WERI-Rb-1 (cell line): ENCODE measurements around the gene RPL36.

Source experiments
- DNase-seq: peaks from one replicate; pipeline ENCODE4 v3.0.0-alpha.2; 2020
- H3K27ac ChIP-seq: fragments of 250-450 bp; sonication (Bioruptor Pico); 2 replicates; pipeline ENCODE4 v1.5.1; 2020; ENCODE audit warnings: mild to moderate bottlenecking, moderate library complexity
- H3K27me3 ChIP-seq: fragments of 250-450 bp; sonication (Bioruptor Pico); 2 replicates; pipeline ENCODE4 v1.5.1; 2021; ENCODE audit warnings: mild to moderate bottlenecking, low read depth, moderate library complexity; ENCODE audit not compliant: insufficient read depth, severe bottlenecking
- H3K36me3 ChIP-seq: fragments of 250-450 bp; sonication (Bioruptor Pico); 2 replicates; pipeline ENCODE4 v1.5.1; 2020; ENCODE audit warnings: mild to moderate bottlenecking, moderate library complexity
- H3K4me3 ChIP-seq: 2 replicates; pipeline ENCODE4 v1.5.1; 2011; ENCODE audit warnings: low read depth, mild to moderate bottlenecking, control low read depth, low read length
- H3K9me3 ChIP-seq: fragments of 250-450 bp; sonication (Bioruptor Pico); 2 replicates; pipeline ENCODE4 v1.5.1; 2021; ENCODE audit warnings: mild to moderate bottlenecking, moderate library complexity; ENCODE audit not compliant: severe bottlenecking
- TF ChIP-seq, protein P1 (sequence below): IDR thresholded peaks from 2 replicates; pipeline ENCODE4 v1.5.1; 2011; ENCODE audit warnings: low read depth, mild to moderate bottlenecking, control low read depth, inconsistent platforms, low read length

The RPL36 gene

DNA sequence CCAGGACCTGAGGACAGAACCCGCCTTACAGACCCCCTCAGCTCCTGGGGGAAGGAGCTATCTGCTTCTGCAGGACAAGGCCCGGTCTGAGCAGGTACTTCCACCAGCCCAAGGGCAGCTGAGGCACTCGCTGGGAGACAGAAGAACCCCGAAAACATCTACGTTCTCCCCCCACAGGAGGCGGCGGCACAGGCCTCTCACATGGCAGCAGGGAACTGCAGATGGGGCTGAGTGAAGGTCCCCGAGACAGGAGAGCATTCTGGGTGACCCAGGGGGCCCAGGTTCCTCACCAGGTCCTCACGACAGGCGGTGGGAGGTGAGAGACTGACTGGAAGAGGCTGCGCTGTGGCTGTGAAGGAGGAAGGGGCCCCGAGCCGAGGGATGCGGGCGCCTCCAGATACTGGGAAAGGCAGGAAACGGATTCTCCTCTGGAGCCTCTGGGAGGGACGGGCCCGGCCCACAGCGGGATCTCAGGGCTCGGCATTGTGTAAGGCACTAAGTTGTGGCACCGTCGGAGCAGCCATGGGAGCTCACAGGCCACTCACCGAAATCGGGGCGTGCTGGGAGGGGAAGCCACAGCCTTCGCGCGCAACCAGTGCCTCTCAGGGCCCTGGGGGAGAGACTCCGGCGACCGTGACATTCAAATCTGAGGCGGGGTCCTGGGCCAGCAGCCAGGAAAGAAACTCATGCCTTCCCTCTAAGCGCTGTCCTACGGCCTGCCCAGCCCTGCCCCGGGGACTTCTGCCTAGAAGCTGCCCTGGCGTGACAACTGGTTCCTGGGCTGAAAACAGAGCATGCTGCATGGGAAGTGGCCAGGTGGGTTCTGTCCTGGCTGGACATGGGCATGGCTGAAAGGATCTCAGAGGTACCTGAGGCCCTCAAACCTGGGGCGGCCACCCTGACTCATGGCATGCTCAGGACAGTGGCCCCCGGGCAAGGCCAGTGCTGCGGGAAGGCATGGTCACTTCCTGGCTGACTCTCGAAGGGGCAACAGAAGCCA is 14.0 kb downstream of the RPL36 start:
- TF ChIP-seq, protein P1, sequence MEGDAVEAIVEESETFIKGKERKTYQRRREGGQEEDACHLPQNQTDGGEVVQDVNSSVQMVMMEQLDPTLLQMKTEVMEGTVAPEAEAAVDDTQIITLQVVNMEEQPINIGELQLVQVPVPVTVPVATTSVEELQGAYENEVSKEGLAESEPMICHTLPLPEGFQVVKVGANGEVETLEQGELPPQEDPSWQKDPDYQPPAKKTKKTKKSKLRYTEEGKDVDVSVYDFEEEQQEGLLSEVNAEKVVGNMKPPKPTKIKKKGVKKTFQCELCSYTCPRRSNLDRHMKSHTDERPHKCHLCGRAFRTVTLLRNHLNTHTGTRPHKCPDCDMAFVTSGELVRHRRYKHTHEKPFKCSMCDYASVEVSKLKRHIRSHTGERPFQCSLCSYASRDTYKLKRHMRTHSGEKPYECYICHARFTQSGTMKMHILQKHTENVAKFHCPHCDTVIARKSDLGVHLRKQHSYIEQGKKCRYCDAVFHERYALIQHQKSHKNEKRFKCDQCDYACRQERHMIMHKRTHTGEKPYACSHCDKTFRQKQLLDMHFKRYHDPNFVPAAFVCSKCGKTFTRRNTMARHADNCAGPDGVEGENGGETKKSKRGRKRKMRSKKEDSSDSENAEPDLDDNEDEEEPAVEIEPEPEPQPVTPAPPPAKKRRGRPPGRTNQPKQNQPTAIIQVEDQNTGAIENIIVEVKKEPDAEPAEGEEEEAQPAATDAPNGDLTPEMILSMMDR: no peak
- Histone ChIP-seq H3K9me3 (no peaks in the 10 kb centered on the region), H3K36me3 (peaks cover 77% of the 10 kb centered on the region), H3K27me3 (no peaks in the 10 kb centered on the region), H3K27ac (no peak overlapping the region), H3K4me3 (no peak overlapping the region)
- DNase-seq: no peak

- TF ChIP-seq, protein P1: no peak
- H3K27me3 ChIP-seq: no peaks in the 10 kb centered on the region
- DNase-seq: no peak
- H3K36me3 ChIP-seq: peaks cover 75% of the 10 kb centered on the region
- H3K27ac ChIP-seq: no peak overlapping the region
- no peak overlapping the region for H3K4me3 ChIP-seq
- no peaks in the 10 kb centered on the region for H3K9me3 ChIP-seq
These were observed 15.5 kb downstream of the RPL36 start for GRCh38 chr19:5705552-5705951.

GRCh38 chr19:5706876-5707573 is 16.9 kb downstream of the RPL36 start:
- no peak for DNase-seq
- H3K27ac ChIP-seq: no peak overlapping the region
- no peak overlapping the region for H3K4me3 ChIP-seq
- no peaks in the 10 kb centered on the region for H3K9me3 ChIP-seq
- H3K36me3 ChIP-seq: peaks cover 81% of the 10 kb centered on the region
- TF ChIP-seq, protein P1: no peak
- H3K27me3 ChIP-seq: no peaks in the 10 kb centered on the region

GRCh38 chr19:5707576-5708575 is 17.8 kb downstream of the RPL36 start:
- no peak overlapping the region for H3K27ac ChIP-seq
- H3K36me3 ChIP-seq: peaks cover 89% of the 10 kb centered on the region
- no peaks in the 10 kb centered on the region for H3K27me3 ChIP-seq
- H3K4me3 ChIP-seq: no peak overlapping the region
- no peak for DNase-seq
- H3K9me3 ChIP-seq: no peaks in the 10 kb centered on the region
- TF ChIP-seq, protein P1: no peak

- peaks cover 79% of the 10 kb centered on the region for H3K36me3 ChIP-seq
- TF ChIP-seq, protein P1: no peak
These were observed 20.9 kb downstream of the RPL36 start for GRCh38 chr19:5711025-5711424.

More at GRCh38 chr19:5711025-5711424, 20.9 kb downstream of the RPL36 start:
- no peaks in the 10 kb centered on the region for H3K27me3 ChIP-seq
- H3K27ac ChIP-seq: no peak overlapping the region
- DNase-seq: no peak
- H3K4me3 ChIP-seq: no peak overlapping the region
- H3K9me3 ChIP-seq: no peaks in the 10 kb centered on the region
